Measurements from ENCODE around the gene CRIM1.

GRCh38 chr2:36343606-36344005 is 12.0 kb upstream of the CRIM1 start:
- TF ChIP-seq CTCF (conservative IDR thresholded peaks at IDR 0.05) (no peak), ZFX (IDR thresholded peaks at IDR 0.05) (no peak)

All from C4-2B (cell line).